Cardiac muscle cell (in vitro differentiated cells and primary cell): ENCODE results near the gene SNRK. TPM values are rescaled to one million over a fixed set of nuclear protein-coding genes. Genes with fewer than 3 reads are reported as not detected.
"Not testable (repeated sequence)": the region's sequence is repeated elsewhere in the genome, so short reads cannot be mapped to it uniquely, and the experiment has no call there.

Experiments used
- DNase-seq, 2 donors: peaks; one replicate each; pipeline versions ENCODE4 v3.0.0 to v3.0.0-alpha.2; 2010 to 2017; ENCODE audit warnings: low read depth in 1 of 2, low spot score in 1 of 2
- H3K27ac ChIP-seq: fragments of 200-600 bp; sonication (generic); 2 replicates; pipeline ENCODE4 v1.5.1; 2016
- H3K27me3 ChIP-seq: fragments of 200-600 bp; sonication (generic); 2 replicates; pipeline ENCODE4 v1.6.0; 2016; ENCODE audit warnings: control low read depth
- H3K36me3 ChIP-seq: fragments of 200-600 bp; sonication (generic); 2 replicates; pipeline ENCODE4 v1.5.1; 2016; ENCODE audit warnings: control low read depth
- H3K4me1 ChIP-seq: fragments of 200-600 bp; sonication (generic); 2 replicates; pipeline ENCODE4 v1.8.1; 2017; ENCODE audit warnings: low read depth, mild to moderate bottlenecking, mixed run types
- H3K4me3 ChIP-seq: fragments of 200-600 bp; sonication (generic); 2 replicates; pipeline ENCODE4 v1.5.1; 2016; ENCODE audit warnings: mild to moderate bottlenecking
- H3K9me3 ChIP-seq: fragments of 200-600 bp; sonication (generic); 2 replicates; pipeline ENCODE4 v1.5.1; 2017; ENCODE audit warnings: low read depth, mild to moderate bottlenecking, control low read depth
- CTCF ChIP-seq: IDR thresholded peaks from 2 replicates; pipeline ENCODE4 v1.5.1; 2012; ENCODE audit warnings: low read depth, mild to moderate bottlenecking, low read length
- polyA plus RNA-seq: library from polyadenylated mRNA; unstranded; fragments of >200 nt; fragmentation: Nextera tagmentation; extraction: Ambion mirVana; gene quantifications from 2 replicates; pipeline ENCODE4 v1.2.1, GENCODE V29; 2016
- total RNA-seq: library from RNA; depleted of rRNA; stranded (reverse); fragments of >200 nt; gene quantifications from 2 replicates; pipeline ENCODE4 v1.2.3, GENCODE V29; 2016

SNRK gene
- total and polyA plus RNA-seq, 2 experiments from 2014 or later: 4.6 to 15.6 TPM

DNA sequence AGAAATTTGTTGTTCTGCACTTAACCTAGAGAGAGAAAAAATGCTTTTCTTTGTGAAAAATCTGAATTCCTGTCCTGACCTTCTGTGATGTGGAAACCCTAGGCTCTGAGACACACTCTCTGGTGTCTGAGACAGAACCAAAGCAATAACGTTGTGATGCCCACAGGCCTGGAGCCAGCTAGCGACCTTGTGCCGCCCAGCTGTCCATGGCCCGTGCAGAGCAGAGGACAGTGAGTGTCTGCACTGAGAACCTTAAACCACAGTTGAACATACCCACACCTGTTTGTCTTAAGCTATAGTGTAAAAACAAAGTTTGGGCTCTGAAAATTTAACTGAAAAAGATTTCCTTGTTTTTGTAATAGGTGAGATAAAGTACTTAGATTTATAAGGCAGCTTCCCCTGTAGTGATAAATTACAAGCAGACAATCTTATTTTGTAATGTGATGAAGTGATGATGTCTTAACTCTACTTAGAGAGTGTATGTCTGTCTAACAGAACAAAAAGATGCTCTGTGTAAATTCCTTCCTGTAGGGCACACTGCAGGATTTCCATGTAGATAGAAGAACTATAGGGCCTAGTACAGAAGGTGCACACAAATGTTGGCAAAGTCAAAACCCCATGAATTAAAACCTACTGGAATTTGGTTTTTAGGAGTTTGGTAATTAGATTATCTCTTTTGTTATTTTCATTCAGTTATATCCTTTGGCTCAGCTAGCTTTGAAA lies 62.7 kb downstream of the SNRK start:
- no peak overlapping the region for H3K27ac ChIP-seq
- DNase-seq: no peak
- no peaks in the 10 kb centered on the region for H3K9me3 ChIP-seq
- H3K36me3 ChIP-seq: peaks cover 23% of the 10 kb centered on the region
- no peaks in the 10 kb centered on the region for H3K4me1 ChIP-seq
- no peaks in the 10 kb centered on the region for H3K27me3 ChIP-seq
- no peak for TF ChIP-seq CTCF
- no peak overlapping the region for H3K4me3 ChIP-seq

- DNase-seq: no peak
Observed at GRCh38 chr3:43349716-43350115, 63.4 kb downstream of the SNRK start.

GRCh38 chr3:43353393-43353792 lies 67.1 kb downstream of the SNRK start:
- Histone ChIP-seq H3K4me1 (no peaks in the 10 kb centered on the region), H3K36me3 (peaks cover 2% of the 10 kb centered on the region), H3K27ac (no peak overlapping the region), H3K4me3 (no peak overlapping the region), H3K27me3 (no peaks in the 10 kb centered on the region), H3K9me3 (no peaks in the 10 kb centered on the region)
- TF ChIP-seq CTCF: no peak
- no peak for DNase-seq

More at GRCh38 chr3:43349716-43350115, 63.4 kb downstream of the SNRK start:
- Histone ChIP-seq H3K27ac (no peak overlapping the region), H3K27me3 (no peaks in the 10 kb centered on the region), H3K9me3 (no peaks in the 10 kb centered on the region), H3K4me3 (no peak overlapping the region), H3K36me3 (peaks cover 21% of the 10 kb centered on the region), H3K4me1 (no peaks in the 10 kb centered on the region)
- no peak for TF ChIP-seq CTCF

- Histone ChIP-seq H3K36me3 (no peaks in the 10 kb centered on the region), H3K4me1 (no peaks in the 10 kb centered on the region), H3K27me3 (no peaks in the 10 kb centered on the region), H3K9me3 (no peaks in the 10 kb centered on the region), H3K4me3 (no peak overlapping the region), H3K27ac (no peak overlapping the region)
- no peak for DNase-seq
- no peak for TF ChIP-seq CTCF
Observed at GRCh38 chr3:43353923-43354670, 67.8 kb downstream of the SNRK start.

DNA sequence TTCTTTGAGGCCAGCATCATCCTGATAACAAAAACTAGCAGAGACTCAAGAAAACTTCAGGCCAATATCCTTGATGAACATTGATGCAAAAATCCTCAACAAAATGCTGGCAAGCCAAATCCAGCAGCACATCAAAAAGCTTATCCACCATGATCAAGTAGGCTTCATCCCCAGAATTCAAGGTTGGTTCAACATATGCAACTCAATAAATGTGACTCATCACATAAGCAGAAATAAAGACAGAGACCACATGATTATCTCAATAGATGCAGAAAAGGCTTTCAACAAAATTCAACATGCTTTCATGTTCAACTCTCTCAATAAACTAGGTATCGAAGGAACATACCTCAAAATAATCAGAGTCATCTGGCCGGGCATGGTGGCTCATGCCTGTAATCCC lies 69.7 kb downstream of the SNRK start:
- not testable (repeated sequence) for H3K9me3 ChIP-seq, H3K4me3 ChIP-seq, H3K27ac ChIP-seq, H3K4me1 ChIP-seq, H3K27me3 ChIP-seq, DNase-seq, H3K36me3 ChIP-seq

DNA sequence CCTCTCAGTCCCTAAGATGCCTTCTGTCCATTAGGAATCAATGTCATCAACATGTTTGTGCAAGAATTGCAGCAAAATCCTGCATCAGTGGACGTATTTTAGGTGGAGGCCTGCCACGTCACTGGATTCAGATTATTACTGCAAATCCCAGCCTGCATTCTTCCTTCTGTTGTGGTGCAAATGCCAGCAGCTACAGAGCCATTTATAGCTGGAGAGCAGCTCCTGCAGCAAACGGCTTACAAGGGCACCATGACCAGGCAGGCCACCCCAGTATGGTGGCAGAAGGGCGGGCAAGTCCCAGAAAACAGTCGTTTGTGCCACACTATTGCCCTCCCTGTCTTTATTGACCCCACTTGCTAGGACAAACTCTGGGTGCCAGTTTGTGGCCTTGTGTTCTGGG lies 74.7 kb downstream of the SNRK start:
- no peaks in the 10 kb centered on the region for H3K27me3 ChIP-seq
- H3K4me1 ChIP-seq: no peaks in the 10 kb centered on the region
- no peak overlapping the region for H3K4me3 ChIP-seq
- H3K9me3 ChIP-seq: no peaks in the 10 kb centered on the region
- H3K36me3 ChIP-seq: no peaks in the 10 kb centered on the region
- DNase-seq: no peak
- TF ChIP-seq CTCF: no peak
- no peak overlapping the region for H3K27ac ChIP-seq
